NCI-H345 treated with DMSO at 0.1 percent for 48 hours (cell line): ENCODE results near the gene CX3CL1.

Experiments used
- DNase-seq: peaks from one replicate; lab custom pipeline; 2025; ENCODE audit not compliant: unreplicated experiment; lab: John Stamatoyannopoulos, UW

Gene CX3CL1

GRCh38 chr16:57403965-57404817, 31.9 kb downstream of the CX3CL1 start, which contains the start of gene CCL17:
CCL17 (plus strand) TSS chr16:57404767; CDS start chr16:57413933, 9,166 bp downstream.
- no peak for DNase-seq

DNA sequence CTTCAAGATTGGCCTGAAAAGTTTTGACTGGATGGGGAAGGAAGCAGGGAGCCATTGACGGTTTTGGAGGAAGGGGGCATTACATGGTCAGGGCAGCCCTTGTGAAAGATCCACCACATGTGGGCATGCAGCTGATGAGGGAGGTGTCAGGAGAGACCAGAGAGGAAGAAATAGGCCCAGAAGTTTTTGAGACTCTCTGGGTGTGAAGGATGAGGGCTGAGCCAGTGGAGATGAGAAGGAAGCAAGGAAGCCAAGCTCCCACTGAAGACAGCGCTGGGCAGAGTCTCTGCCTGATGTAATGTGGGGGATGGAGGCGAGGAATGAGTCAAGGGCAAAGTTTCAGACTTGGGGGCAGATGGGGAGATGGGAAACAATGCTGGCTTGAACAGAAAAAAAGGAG, 32.8 kb downstream of the CX3CL1 start:
- no peak for DNase-seq

DNA sequence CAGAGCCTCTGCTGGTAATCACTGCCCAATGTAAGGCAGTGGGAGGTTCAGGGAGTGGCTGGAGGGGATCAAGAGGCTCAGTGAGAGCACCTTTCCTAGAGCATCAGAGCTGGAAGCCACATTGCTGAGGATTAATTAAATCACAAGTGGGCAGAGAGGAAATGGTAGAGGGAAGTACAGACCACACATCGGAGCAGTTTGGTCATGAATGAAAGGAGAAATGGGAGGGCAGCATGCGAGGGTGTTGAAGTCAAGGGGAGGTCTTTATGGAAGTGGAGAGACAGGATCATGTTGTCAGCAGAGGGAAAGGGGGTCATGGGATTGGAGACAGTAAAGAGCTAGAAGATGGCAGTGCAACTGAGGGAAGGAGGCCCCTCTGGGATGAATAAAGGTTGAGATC, 34.6 kb downstream of the CX3CL1 start:
- no peak for DNase-seq

DNA sequence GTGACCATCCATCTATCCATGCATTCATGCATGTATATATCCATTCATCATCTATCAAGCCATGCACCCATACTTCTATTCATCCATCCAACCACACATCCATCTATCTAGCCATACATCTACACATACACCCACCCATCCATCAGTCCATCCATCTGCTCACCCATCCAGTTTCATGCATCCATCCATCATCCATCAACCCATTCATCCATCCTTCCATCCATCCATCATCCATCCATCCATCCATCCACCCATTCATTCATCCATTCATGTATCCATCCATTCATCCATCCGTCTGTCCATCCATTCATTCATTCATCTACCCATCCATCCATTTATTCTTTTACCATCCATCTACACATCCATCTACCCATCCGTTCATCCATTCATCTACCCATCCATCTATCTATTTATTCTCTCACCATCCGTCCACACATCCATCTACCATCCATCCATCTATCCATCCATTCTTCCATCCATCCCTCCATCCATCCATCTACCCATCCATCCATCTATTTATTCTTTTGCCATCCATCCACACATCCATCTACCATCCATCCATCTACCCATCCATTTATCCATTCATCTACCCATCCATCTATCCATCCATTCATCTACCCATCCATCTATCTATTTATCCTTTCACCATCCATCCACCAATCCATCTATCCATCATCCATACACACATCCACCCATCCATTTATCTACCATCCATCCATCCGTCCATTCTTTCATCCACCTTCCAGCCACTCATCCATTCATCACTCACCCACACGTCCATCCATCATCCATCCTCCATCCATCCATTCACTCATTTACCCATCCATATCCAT, 35.4 kb downstream of the CX3CL1 start:
- no peak for DNase-seq

DNA sequence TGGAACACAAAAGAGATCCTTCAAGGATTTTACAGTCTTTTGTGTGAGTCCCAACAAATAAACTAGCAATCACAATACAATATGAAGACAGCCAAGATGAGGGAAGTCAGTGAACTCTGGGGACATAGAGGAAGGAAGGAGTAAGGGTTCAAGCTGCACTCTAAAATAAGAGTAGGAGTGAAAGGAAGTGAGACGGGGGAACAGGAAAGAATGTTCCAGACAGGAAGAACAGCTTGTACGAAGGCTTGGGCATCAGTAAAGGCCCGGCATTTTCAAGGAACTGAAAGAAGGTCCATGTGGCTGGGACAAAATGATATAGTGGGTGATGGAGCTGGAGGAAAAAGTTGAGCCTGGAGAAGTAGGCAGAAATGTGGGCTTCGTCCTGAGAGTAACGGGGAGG, 36.8 kb downstream of the CX3CL1 start:
- no peak for DNase-seq

DNA sequence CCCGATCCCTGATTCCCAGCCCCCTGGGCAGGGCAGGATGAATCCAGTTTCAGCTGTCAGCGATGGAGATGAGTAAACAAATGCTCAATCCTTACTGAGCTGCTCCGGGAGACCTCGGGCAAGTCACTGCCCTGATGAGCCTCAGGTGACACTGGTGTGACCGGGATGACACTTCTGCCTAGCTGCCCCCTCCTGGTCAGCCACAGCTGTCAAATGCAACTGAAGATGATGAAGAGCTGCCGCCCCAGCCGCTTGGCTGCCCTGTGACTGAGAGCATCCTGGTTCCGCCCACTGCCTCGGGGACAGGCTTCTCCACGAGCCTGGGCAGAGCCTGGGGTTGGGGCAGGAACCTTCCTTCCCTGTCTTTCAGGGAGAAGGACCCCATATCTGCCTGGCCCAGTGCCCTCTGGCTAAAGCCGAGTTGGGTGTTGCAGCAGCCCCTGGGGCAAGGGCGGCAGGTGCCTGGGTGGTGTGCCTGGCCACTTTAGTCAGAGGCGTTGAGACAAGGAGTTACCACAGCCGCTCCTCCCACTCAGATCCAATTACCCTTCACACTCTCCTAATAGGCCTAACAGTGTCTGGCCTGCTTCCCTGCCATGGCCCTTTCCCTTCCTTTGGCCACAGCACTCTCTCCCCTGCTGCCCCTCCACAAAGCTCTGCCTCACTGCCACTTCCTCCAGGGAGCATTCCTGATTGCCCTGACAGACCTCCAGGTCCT, 37.7 kb downstream of the CX3CL1 start:
- DNase-seq = no peak

DNA sequence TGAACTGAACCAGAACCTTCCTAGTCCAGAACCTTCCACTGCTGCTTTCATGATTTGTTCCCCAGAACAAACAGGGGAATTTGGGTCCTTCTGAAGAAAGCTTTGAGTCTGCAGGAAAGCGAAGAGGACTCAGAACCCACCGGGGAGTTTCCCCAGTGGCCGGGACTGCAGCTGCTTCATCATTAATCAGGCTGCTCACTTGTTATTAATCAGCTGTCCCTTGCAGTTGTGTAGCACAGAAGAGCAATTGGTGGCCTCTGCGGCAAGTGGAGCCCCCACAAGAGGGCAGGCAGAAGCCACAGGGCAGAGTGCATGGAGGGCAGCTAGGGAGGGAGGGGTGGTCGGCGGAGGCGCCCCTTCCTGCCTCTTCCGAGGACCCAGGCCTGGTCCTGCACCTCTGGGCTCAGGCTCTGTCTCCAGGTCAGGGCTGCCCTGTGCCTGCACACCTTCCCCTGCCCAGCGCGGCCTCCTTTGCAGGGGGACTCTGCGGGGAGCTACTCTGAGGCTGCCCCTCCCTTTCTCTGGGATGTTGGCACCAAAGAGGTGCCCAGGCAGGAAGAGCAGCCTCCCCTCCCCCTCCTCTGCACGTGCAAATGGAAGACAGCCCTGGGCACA, 39.2 kb downstream of the CX3CL1 start:
- no peak for DNase-seq

- no peak for DNase-seq
Observed at GRCh38 chr16:57412584-57412983, 40.3 kb downstream of the CX3CL1 start.

- DNase-seq = no peak
Observed at GRCh38 chr16:57413301-57413730, 41.0 kb downstream of the CX3CL1 start.

DNA sequence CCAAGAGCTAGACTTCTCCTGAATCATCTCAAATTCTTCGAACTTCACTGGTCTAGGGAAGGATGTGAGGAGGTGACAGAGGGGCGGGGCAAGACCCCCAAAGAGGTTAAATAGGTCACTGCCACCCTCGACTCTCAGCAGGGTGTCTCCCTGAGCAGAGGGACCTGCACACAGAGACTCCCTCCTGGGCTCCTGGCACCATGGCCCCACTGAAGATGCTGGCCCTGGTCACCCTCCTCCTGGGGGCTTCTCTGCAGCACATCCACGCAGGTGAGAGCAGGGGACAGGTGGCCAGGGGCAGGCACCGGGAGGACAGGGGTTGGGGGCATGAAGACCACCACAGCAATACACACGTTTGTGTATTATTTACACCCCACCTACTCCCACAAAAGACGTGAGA, 41.4 kb downstream of the CX3CL1 start:
- DNase-seq = no peak

- no peak for DNase-seq
Observed at GRCh38 chr16:57416084-57416483, 43.8 kb downstream of the CX3CL1 start.

GRCh38 chr16:57419506-57419905, 47.2 kb downstream of the CX3CL1 start:
- DNase-seq = no peak

GRCh38 chr16:57422026-57422944, 50.0 kb downstream of the CX3CL1 start:
- no peak for DNase-seq

GRCh38 chr16:57423152-57423551, 50.9 kb downstream of the CX3CL1 start:
- DNase-seq = no peak

GRCh38 chr16:57424583-57424982, 52.3 kb downstream of the CX3CL1 start:
- no peak for DNase-seq

- no peak for DNase-seq
Observed at GRCh38 chr16:57426356-57426755, 54.1 kb downstream of the CX3CL1 start.

- DNase-seq = no peak
Observed at GRCh38 chr16:57427307-57427706, 55.0 kb downstream of the CX3CL1 start.

DNA sequence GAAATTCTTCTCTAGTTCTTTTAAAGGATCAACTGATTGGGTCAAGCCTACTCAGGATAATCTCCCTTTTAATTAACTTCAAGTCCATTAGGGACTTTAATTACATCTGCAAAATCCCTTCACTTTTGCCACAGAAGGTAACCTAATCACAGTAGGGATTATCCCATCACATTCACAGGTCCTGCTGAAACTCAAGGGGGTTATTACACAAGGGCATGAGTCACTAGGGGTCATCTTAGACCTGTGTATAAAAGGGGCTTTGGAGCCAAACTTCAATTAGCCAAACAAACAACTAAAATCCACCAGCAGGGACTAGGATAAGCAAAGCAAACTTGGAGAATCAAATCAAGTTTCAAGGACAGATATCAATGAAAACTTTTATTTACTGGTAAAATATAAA, 55.5 kb downstream of the CX3CL1 start:
- DNase-seq = no peak

GRCh38 chr16:57430955-57431354, 58.7 kb downstream of the CX3CL1 start:
- no peak for DNase-seq

- DNase-seq = no peak
Observed at GRCh38 chr16:57432505-57432904, 60.2 kb downstream of the CX3CL1 start.
